Measurements from ENCODE around the gene NRCAM.

NRCAM gene

GRCh38 chr7:108430664-108431063 lies 25.6 kb downstream of the NRCAM start:
- in situ Hi-C loops (cut with MboI; ENCODE audit: low sequenced_read_pairs): no loop called here

- in situ Hi-C loops (cut with MboI; ENCODE audit: low sequenced_read_pairs): no loop called here
Observed at GRCh38 chr7:108427766-108428165, 28.5 kb downstream of the NRCAM start.

- in situ Hi-C loops (cut with MboI; ENCODE audit: low sequenced_read_pairs): no loop called here
Observed at GRCh38 chr7:108425714-108426275, 30.4 kb downstream of the NRCAM start.

GRCh38 chr7:108424013-108424412 lies 32.2 kb downstream of the NRCAM start:
- in situ Hi-C loops (cut with MboI; ENCODE audit: low sequenced_read_pairs): no loop called here

- in situ Hi-C loops (cut with MboI; ENCODE audit: low sequenced_read_pairs): no loop called here
Observed at GRCh38 chr7:108423089-108423989, 32.9 kb downstream of the NRCAM start.

- in situ Hi-C loops (cut with MboI; ENCODE audit: low sequenced_read_pairs): no loop called here
Observed at GRCh38 chr7:108421720-108422331, 34.4 kb downstream of the NRCAM start.

- in situ Hi-C loops (cut with MboI; ENCODE audit: low sequenced_read_pairs): no loop called here
Observed at GRCh38 chr7:108419961-108420908, 36.0 kb downstream of the NRCAM start.

GRCh38 chr7:108418946-108419345 lies 37.3 kb downstream of the NRCAM start:
- in situ Hi-C loops (cut with MboI; ENCODE audit: low sequenced_read_pairs): no loop called here

- in situ Hi-C loops (cut with MboI; ENCODE audit: low sequenced_read_pairs): no loop called here
Observed at GRCh38 chr7:108417926-108418325, 38.3 kb downstream of the NRCAM start.

GRCh38 chr7:108417144-108417543 lies 39.1 kb downstream of the NRCAM start:
- in situ Hi-C loops (cut with MboI; ENCODE audit: low sequenced_read_pairs): no loop called here

GRCh38 chr7:108415821-108416536 lies 40.3 kb downstream of the NRCAM start:
- in situ Hi-C loops (cut with MboI; ENCODE audit: low sequenced_read_pairs): no loop called here

GRCh38 chr7:108415084-108415483 lies 41.2 kb downstream of the NRCAM start:
- in situ Hi-C loops (cut with MboI; ENCODE audit: low sequenced_read_pairs): no loop called here

- in situ Hi-C loops (cut with MboI; ENCODE audit: low sequenced_read_pairs): no loop called here
Observed at GRCh38 chr7:108413782-108414492, 42.3 kb downstream of the NRCAM start.

- in situ Hi-C loops (cut with MboI; ENCODE audit: low sequenced_read_pairs): no loop called here
Observed at GRCh38 chr7:108413337-108413736, 42.9 kb downstream of the NRCAM start.

- in situ Hi-C loops (cut with MboI; ENCODE audit: low sequenced_read_pairs): no loop called here
Observed at GRCh38 chr7:108409146-108409545, 47.1 kb downstream of the NRCAM start.

GRCh38 chr7:108408296-108408991 lies 47.8 kb downstream of the NRCAM start:
- in situ Hi-C loops (cut with MboI; ENCODE audit: low sequenced_read_pairs): no loop called here

GRCh38 chr7:108407676-108408075 lies 48.6 kb downstream of the NRCAM start:
- in situ Hi-C loops (cut with MboI; ENCODE audit: low sequenced_read_pairs): no loop called here

GRCh38 chr7:108406222-108406890 lies 49.9 kb downstream of the NRCAM start:
- in situ Hi-C loops (cut with MboI; ENCODE audit: low sequenced_read_pairs): no loop called here

Data from HL-60/S4 treated with phorbol 12-myristate 13-acetate at 8.2 ng/mL for 4 days and 3 days (cell line).